DLD1 (cell line): ENCODE results near the gene BLOC1S1.

ENCODE experiments used
- in situ Hi-C: cut with HindIII; loops from 2 replicates; pipeline ENCODE4 v1.10.0; 2017; ENCODE audit warnings: low sequenced_read_pairs

The BLOC1S1 gene

GRCh38 chr12:55726971-55727370 is 11.1 kb downstream of the BLOC1S1 start:
- in situ Hi-C loops, result no loop called here

GRCh38 chr12:55727643-55728185 is 11.9 kb downstream of the BLOC1S1 start:
- in situ Hi-C loops, result no loop called here

GRCh38 chr12:55728186-55728938 is 12.5 kb downstream of the BLOC1S1 start:
- in situ Hi-C loops, result no loop called here

DNA sequence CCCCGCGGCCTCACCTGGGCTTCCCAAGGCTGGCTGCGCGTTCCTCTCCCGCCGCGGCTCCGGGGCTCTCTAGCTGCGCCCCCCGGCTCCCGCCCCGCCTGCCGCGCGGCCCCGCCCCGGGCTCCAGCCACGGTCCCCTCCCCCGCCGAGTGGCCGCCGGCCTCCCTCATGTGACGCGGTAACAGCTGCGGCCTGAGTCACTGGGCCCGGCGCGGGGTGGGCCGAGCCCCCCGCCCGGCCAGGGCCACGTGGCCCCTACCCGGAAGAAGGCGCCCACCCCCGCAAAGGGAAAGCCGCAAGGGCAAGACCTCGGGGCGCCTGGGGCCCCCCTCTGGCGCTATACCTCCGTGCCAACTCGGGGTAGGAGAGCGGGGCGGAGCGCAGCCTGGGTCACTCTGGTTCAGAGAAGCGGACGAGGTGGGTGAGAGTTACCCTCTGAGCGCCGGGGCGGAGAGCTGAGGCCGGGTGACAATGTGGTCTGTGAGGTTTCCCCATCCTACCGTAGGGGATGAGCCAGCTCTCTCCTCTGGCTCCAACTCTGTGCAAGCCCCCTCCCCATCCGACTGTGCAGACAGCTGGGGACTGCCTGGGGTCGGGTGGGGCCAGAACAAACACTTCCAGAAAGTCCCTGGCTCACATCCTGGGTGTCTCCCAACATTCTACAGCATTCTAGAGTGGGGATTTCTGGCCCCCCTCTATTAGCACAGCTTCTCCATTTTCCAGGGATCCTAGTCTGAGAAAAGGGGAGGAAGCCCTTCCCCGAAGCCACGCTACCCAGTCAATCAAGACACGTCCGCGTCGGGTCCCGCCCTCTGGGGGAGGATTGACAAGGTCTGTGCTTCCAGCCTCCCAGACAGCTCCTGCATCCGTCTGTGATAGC is 13.3 kb downstream of the BLOC1S1 start, which contains the start of gene CD63:
Gene CD63, minus strand, starts transcription at position 71 of the 880 bp plus-strand sequence. CDS start 668 bp downstream, outside the sequence.
- in situ Hi-C loops, result no loop called here

- in situ Hi-C loops, result no loop called here
These were observed 14.3 kb downstream of the BLOC1S1 start for GRCh38 chr12:55729819-55730818.

- in situ Hi-C loops, result no loop called here
These were observed 16.4 kb downstream of the BLOC1S1 start for GRCh38 chr12:55732288-55732687.

DNA sequence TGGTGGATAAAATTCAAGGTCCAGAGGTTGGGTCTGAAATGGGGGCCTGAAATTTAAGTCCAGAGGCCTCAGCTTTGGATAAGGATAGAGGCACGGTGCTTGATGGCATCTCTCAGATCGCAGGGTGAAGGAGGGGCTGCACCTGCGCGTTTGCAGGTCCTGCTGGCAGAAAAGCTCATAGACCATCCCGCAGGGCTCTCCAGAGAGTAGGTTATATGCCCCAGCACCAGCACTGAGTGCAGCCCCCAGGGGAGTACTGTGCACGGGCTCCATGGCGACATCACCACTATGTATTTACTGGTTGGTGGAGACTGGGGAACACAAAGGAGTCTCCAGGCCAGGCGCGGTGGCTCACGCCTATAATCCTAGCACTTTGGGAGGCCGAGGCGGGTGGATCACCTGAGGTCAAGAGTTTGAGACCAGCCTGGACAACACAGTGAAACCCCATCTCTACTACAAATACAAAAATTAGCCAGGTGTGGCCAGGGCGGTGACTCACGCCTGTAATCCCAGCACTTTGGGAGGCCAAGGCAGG is 17.2 kb downstream of the BLOC1S1 start:
- in situ Hi-C loops, result no loop called here

DNA sequence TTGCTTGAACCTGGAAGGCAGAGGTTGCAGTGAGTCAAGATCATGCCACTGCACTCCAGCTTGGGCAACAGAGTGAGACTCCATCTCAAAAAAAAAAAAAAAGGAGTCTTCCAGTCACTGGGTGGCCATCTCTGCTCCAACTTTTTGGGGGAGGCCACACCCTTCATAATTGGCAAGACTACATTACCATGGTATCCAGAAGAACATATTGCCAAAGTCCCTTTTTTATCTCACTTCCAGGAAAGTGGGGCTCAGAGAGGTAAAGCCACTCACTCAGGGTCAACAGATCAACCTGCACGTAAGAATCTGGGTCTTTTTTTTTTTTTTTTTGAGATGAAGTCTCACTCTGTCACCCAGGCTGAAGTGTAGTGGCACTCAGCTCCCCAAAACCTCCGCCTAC is 18.0 kb downstream of the BLOC1S1 start:
- in situ Hi-C loops, result no loop called here

DNA sequence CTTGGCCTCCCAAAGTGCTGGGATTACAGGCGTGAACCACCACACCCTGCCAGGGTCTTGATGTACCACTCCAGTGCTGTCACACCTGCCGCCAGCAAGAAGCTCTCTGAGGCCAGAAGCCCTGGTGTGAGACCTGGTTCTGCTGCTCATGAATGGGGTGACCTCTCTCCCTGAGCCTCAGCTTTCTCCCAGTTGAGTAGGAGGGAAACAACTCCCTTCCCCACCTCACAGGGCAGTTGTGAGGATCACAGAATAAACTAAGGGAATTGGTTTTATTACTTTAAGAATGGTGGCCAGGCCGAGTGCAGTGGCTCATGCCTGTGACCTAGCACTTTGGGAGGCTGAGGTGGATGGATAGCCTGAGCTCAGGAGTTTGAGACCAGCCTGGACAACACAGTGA is 18.7 kb downstream of the BLOC1S1 start:
- in situ Hi-C loops, result no loop called here

DNA sequence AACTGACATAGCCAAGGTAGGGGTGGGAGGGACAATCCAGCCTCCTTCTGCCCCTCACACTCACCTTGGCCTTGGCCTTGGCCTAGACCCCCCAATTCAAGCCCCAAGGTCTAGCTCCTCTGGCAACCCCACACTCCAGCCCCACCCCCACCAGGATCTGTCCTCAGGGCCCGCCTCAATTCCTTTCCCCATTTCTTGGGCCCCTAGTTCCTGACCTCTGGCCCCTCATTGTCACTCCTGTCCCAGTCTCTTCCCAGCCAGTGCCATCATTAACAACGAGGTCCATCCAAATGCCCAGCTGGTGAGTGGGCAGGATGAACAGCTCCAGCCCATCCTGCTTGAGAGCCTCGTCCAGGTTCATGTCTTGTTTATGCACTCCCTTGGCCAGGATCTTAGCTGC is 20.2 kb downstream of the BLOC1S1 start:
- in situ Hi-C loops, result no loop called here

DNA sequence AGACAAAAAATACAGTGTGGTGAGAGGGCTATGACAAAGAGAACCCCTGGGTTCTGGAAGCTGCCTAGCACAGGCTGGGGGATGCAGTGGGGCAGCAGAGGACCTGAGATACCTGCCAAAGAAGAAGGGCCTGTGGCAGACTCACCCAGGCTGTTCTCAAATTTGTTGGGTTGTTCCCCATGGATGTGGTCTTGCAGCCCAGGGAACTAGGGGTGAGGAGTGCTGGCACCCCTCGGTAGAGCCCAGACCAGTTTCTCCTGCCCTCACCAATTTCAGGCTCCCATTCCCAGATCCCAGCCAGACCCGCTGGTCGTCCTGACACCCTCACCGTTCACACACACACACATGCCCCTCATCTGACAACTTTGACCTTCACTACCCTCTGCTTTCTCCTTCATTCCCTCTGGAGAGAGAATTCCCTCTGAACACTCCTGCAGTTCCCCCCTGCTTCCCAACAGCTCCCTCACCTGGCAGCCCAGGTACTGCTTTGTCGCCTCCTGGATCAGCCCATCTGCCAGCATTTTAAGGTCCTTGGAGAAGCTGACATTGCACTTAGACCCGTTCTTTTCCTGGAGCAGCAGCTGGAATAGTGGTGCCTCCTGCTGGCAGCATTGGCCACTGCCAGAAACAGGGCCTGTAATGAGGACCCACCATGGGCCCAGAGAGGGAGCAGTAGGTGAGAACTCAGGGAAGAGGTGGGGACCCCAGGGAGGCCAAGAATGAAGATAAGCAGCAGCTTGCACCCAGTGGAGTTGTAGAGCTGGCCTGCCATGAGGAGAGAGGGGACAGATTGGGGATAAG is 21.1 kb downstream of the BLOC1S1 start:
- in situ Hi-C loops, result no loop called here

DNA sequence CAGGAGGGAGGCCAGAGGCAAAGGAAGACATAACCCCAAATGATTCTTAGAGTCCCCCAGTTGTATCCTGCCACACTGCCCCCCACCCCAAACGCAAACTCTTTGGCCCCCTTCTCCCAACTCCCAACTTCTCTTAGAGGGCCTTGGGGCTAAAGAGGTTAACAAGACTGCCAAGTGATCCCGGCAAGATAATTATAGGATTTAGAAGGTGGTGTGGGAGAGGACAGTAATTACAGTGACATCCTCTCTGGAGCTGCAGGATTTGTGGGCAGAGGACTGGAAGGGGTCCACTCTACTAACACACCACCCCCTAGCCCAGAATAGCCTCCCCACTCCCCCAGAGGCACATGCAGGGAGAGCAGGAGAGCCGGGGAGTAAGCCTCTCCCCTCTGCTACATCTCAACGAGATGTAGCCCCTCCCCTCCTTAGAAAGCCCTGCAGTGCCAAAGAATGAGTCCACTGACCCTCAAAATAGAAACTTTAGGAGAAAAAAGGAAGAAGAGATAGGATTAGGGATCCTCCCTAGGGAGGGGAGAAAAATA is 21.8 kb downstream of the BLOC1S1 start:
- in situ Hi-C loops, result no loop called here

DNA sequence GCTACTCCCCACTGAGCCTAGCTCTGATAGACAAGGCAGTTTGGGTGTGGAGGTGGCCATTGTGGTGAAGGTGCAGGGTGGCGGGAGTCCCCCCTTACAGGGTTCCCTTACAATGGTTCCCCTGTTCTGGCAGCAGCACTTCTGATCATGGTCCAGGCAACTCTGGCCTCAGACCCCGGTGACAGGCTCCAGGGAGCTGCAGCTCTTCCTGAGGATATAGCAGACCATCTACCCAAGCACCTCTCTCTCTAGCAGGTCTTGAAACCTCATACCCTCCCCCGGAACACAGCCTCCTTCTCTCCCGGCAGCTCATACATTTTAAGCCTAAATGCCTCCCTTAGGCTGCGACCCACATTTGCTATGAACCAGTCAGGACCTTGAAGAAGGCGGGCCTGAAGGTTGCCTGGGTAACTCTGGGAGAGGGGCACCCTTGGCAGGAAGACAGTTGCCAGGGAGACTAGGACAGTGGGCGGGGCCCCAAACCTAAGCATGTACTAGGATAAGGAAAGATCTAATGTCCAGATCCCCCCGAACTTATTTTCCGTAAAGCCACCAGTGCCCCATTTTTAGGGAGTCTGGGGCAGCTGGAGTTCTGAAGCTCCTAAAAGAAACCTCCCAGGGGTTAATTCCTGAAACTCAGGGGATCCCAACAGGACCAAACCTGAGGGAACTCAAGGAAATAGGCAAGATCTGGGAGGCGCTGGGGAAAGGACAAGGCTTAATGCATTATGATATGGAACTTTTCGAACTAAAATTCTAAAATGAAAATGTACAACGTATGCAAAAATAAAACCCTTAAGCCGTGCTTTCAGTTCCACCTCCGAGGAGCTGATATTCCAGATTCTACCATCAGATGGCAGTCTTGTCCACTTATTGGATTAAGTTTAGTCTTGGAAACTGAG is 22.5 kb downstream of the BLOC1S1 start:
- in situ Hi-C loops, result no loop called here

DNA sequence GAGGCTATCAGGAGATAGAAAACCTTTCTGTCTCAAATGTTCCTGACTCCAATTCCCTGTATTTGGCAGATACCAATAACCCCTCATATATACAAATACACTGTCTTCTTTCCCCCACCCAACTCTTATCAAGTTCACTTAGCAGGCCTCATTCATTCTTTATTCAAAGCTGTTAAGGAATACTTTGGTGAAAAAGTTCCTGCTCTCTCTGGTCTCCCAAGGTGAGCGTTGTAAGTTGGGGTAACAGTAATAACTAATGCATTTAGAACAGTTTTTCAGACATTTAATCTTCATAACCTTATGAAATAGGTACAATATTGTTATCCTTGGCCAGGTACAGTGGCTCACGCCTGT is 23.2 kb downstream of the BLOC1S1 start:
- in situ Hi-C loops, result no loop called here

DNA sequence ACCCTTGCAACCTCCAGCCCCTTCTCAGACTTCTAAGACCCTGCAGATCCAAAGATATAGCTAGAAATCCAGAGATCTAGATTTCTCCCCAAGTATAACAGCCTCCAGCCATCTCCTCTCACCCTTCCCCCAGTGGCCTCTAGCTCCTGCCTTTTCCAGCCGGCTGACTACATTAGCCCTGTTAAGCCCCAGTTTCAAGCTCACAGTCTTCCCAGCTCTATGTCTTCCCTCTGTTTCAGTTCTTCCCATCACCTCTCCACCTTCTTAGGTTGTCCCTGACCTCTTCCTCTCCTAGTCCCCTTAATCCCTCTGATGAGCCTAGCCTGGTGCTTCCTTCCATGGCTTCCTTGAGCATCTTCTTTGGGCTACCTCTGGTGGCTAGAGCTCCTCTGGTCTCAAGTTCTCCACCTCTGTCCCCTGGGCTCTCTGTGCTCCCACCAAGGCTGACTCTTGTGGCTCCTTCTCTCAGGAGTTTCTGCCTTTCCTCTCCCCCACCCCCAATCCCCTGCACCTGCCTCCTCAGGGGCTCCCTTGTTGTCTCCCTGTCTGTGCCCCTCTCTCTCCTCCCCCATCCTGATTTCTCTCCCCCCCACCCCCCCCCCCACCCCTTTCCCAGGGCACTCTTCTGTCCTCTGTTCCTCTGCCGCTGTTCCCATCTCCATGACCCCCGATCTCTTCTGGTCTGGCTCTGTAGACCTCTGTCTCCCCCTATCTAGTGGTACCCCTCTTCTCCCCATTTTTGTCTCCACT is 26.3 kb downstream of the BLOC1S1 start:
- in situ Hi-C loops, result no loop called here

DNA sequence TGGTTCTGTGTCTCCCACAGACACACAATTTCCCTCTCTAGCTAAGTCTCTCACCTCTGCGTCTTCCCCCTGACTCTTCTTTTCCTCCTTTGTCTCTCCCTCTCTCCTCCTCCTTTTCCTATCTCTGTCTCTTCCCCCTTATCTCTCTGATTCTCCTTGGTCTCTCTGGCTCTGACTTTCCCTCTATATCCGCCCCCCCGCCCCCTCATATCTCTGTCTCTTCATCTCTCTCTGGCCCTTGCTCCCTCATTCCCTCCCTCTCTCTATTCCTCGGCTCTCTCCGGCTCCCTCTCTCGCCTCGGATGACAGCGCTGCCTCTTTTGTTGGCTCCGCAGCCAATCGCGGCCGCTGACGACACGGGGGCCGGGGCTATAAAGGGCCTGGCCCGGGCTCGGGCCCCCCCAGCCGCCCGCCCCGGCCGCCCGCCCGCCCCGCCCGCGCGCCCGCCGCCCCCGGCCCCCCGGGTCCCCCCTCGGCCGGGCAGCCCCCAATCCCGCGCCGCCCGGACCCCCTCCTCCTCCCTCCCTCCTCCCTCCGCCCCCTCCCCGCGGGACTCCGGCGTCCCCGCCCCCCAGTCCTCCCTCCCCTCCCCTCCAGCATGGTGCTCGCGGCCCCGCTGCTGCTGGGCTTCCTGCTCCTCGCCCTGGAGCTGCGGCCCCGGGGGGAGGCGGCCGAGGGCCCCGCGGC is 27.0 kb downstream of the BLOC1S1 start, which contains the start of gene GDF11:
Gene GDF11, plus strand, starts transcription at position 404 of the 687 bp plus-strand sequence. Its CDS starts 195 bp downstream, at position 599.
- in situ Hi-C loops, result no loop called here
